ENCODE results near the gene NMRK1. TPM values are rescaled to one million over a fixed set of nuclear protein-coding genes. Genes with fewer than 3 reads are reported as not detected.

The NMRK1 gene
- total RNA-seq, 1 experiment from 2014 or later: 9.7 TPM

DNA sequence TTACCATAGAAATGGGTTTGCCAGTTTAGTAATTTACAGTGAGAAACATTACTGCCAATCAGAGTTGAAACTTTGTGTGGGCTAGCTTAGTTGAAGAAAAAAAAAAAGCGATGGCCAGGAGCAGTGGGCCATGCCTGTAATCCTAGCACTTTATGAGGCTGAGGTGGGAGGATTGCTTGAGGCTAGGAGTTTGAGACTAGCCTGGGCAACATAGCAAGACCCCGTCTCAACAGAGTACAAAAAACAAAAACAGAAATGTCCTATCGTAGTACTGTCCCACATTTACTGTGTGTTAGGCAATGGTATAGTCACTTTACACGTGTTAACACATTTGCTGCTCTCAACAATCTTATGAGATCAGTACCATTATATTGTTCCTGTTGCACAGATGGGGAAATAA is 2.6 kb upstream of the NMRK1 start:
- no TSS peak for BruUV-seq (replicated peaks)
- ChIA-PET CTCF (no interaction called here), POLR2A (ENCODE audit: unreplicated experiment) (no interaction called here)
- Histone ChIP-seq H3K27me3 (ENCODE audit: low read length) (no peaks in the 10 kb centered on the region), H3K9ac (ENCODE audit: low read length) (no peak overlapping the region), H3F3A (ENCODE audit: low read length, unreplicated experiment) (no peaks in the 10 kb centered on the region), H3K9me2 (replicated peaks; ENCODE audit: low read length) (no peaks in the 10 kb centered on the region), H4K20me1 (ENCODE audit: low read length) (no peaks in the 10 kb centered on the region), H3K4me3 (ENCODE audit: low read length) (peak overlapping the region; percentile 91; the same call in 1 of the 2 replicates), H3K4me1 (ENCODE audit: insufficient read depth, low read length) (0 out of 2 replicates have a peak, but pooled peaks cover 5% of the 10 kb centered on the region), H3K36me3 (ENCODE audit: low read depth, low read length) (no peaks in the 10 kb centered on the region), H3K27ac (ENCODE audit: low read length) (no peak overlapping the region), H3K4me2 (ENCODE audit: low read length) (peak overlapping the region; percentile 95; the same call in 1 of the 2 replicates), H2AFZ (ENCODE audit: low read length) (no peak overlapping the region), H3K79me2 (ENCODE audit: low read length) (peaks cover 59% of the 10 kb centered on the region), H3K9me3 (ENCODE audit: low read length) (no peaks in the 10 kb centered on the region)
- intact Hi-C loops (cut with micrococcal nuclease): no loop called here
- ATAC-seq (no peak), DNase-seq (no peak)
- TF ChIP-seq EZH2 (IDR thresholded peaks at IDR 0.05; ENCODE audit: low read length, unreplicated experiment) (no peak), EZH2phosphoT487 (IDR thresholded peaks at IDR 0.05; ENCODE audit: borderline replicate concordance, low read length) (no peak)
- TF ChIP-seq, protein P1, sequence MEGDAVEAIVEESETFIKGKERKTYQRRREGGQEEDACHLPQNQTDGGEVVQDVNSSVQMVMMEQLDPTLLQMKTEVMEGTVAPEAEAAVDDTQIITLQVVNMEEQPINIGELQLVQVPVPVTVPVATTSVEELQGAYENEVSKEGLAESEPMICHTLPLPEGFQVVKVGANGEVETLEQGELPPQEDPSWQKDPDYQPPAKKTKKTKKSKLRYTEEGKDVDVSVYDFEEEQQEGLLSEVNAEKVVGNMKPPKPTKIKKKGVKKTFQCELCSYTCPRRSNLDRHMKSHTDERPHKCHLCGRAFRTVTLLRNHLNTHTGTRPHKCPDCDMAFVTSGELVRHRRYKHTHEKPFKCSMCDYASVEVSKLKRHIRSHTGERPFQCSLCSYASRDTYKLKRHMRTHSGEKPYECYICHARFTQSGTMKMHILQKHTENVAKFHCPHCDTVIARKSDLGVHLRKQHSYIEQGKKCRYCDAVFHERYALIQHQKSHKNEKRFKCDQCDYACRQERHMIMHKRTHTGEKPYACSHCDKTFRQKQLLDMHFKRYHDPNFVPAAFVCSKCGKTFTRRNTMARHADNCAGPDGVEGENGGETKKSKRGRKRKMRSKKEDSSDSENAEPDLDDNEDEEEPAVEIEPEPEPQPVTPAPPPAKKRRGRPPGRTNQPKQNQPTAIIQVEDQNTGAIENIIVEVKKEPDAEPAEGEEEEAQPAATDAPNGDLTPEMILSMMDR (conservative IDR thresholded peaks at IDR 0.05; ENCODE audit: low read depth, low read length): no peak

DNA sequence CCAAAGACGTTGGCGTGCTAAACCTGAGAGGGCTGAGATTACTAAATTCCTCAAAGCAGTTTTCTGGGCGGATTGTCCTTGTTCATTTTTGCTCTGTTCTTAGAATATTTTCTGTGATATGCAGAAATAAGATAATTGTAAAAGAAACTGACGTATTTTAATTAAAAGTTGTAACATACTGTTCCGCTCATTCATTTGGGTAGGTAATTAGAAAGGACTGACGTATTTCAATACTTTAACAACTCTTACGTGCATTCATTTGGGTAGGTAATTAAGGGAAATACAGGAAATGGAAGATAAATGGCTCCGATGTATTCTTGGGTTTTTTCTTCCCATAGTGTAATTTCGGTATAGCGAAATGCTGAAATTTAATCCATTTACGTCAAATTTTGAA is 1.4 kb upstream of the NMRK1 start:
- BruUV-seq (replicated peaks): TSS peak; percentile 39
- TF ChIP-seq, protein P1 (conservative IDR thresholded peaks at IDR 0.05; ENCODE audit: low read depth, low read length): no peak
- TF ChIP-seq EZH2 (IDR thresholded peaks at IDR 0.05; ENCODE audit: low read length, unreplicated experiment) (no peak), EZH2phosphoT487 (IDR thresholded peaks at IDR 0.05; ENCODE audit: borderline replicate concordance, low read length) (no peak)
- ChIA-PET POLR2A (ENCODE audit: unreplicated experiment) (no interaction called here), CTCF (no interaction called here)
- Histone ChIP-seq H3K79me2 (ENCODE audit: low read length) (peaks cover 53% of the 10 kb centered on the region), H3K9me2 (replicated peaks; ENCODE audit: low read length) (no peaks in the 10 kb centered on the region), H3K9ac (ENCODE audit: low read length) (peak overlapping the region; percentile 72), H3K4me1 (ENCODE audit: insufficient read depth, low read length) (0 out of 2 replicates have a peak, but pooled peaks cover 5% of the 10 kb centered on the region), H3K36me3 (ENCODE audit: low read depth, low read length) (no peaks in the 10 kb centered on the region), H3K27ac (ENCODE audit: low read length) (no peak overlapping the region), H3K4me2 (ENCODE audit: low read length) (peak overlapping the region; percentile 95), H3K9me3 (ENCODE audit: low read length) (no peaks in the 10 kb centered on the region), H4K20me1 (ENCODE audit: low read length) (no peaks in the 10 kb centered on the region), H3F3A (ENCODE audit: low read length, unreplicated experiment) (no peaks in the 10 kb centered on the region), H3K4me3 (ENCODE audit: low read length) (peak overlapping the region; percentile 91), H3K27me3 (ENCODE audit: low read length) (no peaks in the 10 kb centered on the region), H2AFZ (ENCODE audit: low read length) (peak overlapping the region; percentile 92)
- intact Hi-C loops (cut with micrococcal nuclease): loop anchor here (2.0 to 5.0 kb wide), 2 partner anchors 97 to 137 kb away; partner anchors contain the start of gene C9orf40
- no peak for ATAC-seq
- DNase-seq: no peak

DNA sequence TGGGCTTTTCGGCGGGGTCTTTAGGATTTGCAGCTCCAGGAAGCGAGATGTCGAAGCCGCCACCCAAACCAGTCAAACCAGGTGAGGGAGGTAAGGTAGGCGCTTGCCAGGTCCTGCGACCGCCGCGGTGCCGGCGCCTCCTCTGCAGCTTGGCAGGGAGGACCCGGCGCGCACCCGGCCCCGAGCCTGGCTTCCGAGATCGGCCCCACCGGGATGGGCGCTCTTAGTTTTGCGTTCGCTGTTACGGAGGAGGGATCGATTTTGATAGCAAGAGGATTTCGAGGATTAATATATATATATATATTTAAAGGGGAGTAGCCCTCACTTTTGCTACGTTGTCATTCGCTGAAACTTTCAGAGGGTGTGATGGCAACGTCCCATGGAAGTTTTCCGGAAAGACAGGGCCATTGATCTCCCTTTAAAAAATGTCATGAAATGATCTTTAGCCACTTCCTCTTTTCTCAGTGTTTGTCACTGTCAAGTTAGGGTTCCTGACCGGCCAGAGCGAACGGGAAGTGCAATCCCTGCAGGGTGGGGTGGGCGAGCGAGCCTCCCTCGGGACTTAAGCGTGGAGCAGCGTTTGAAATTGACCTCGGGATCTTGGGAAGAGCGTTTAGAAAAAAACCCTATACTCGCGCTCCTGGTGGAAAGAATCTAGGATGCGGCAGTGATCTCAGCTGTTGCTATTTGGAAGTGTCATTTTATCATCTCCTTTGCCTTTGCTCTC is 854 bp upstream of the NMRK1 start:
- TF ChIP-seq, protein P1 (conservative IDR thresholded peaks at IDR 0.05; ENCODE audit: low read depth, low read length): no peak; the same call in 1 of the 2 replicates
- TF ChIP-seq EZH2 (IDR thresholded peaks at IDR 0.05; ENCODE audit: low read length, unreplicated experiment) (no peak), EZH2phosphoT487 (IDR thresholded peaks at IDR 0.05; ENCODE audit: borderline replicate concordance, low read length) (no peak)
- Histone ChIP-seq H3F3A (ENCODE audit: low read length, unreplicated experiment) (no peaks in the 10 kb centered on the region), H2AFZ (ENCODE audit: low read length) (peak overlapping the region; percentile 92), H3K27ac (ENCODE audit: low read length) (peak overlapping the region; percentile 59), H3K4me3 (ENCODE audit: low read length) (peak overlapping the region; percentile 91), H3K4me2 (ENCODE audit: low read length) (peak overlapping the region; percentile 95), H3K79me2 (ENCODE audit: low read length) (peaks cover 49% of the 10 kb centered on the region), H3K27me3 (ENCODE audit: low read length) (no peaks in the 10 kb centered on the region), H3K4me1 (ENCODE audit: insufficient read depth, low read length) (0 out of 2 replicates have a peak, but pooled peaks cover 5% of the 10 kb centered on the region), H3K36me3 (ENCODE audit: low read depth, low read length) (no peaks in the 10 kb centered on the region), H3K9ac (ENCODE audit: low read length) (peak overlapping the region; percentile 72), H3K9me2 (replicated peaks; ENCODE audit: low read length) (no peaks in the 10 kb centered on the region), H3K9me3 (ENCODE audit: low read length) (no peaks in the 10 kb centered on the region), H4K20me1 (ENCODE audit: low read length) (no peaks in the 10 kb centered on the region)
- peak; percentile 41 for ATAC-seq
- intact Hi-C loops (cut with micrococcal nuclease): loop anchor here (1.0 to 5.0 kb wide), 4 partner anchors 25 to 137 kb away; partner anchors contain the start of genes C9orf40 and CARNMT1
- ChIA-PET CTCF (interaction anchor here (0.9 kb wide), 1 partner anchor 1570 kb away, joined by 4 read pairs; no protein-coding TSS in a partner anchor), POLR2A (ENCODE audit: unreplicated experiment) (interaction anchor here (0.6 to 1.4 kb wide), 2 partner anchors 25 to 60 kb away, joined by 3 to 6 read pairs; no protein-coding TSS in a partner anchor)
- no TSS peak for BruUV-seq (replicated peaks)
- peak; percentile 58 for DNase-seq
